ENCODE results near the gene TST.

The TST gene

GRCh38 chr22:37058917-37059701 is 39.9 kb upstream of the TST start:
- no peak for TF ChIP-seq CTCF (IDR thresholded peaks at IDR 0.05; ENCODE audit: extremely low read depth, missing control alignments)
- DNase-seq (ENCODE audit: low spot score): no peak

- DNase-seq (ENCODE audit: low spot score): no peak
- TF ChIP-seq CTCF (IDR thresholded peaks at IDR 0.05; ENCODE audit: extremely low read depth, missing control alignments): no peak
Measured at GRCh38 chr22:37057796-37058510, 38.7 kb upstream of the TST start.

GRCh38 chr22:37057226-37057625 is 38.0 kb upstream of the TST start:
- TF ChIP-seq CTCF (IDR thresholded peaks at IDR 0.05; ENCODE audit: extremely low read depth, missing control alignments): no peak
- DNase-seq (ENCODE audit: low spot score): no peak

- no peak for TF ChIP-seq CTCF (IDR thresholded peaks at IDR 0.05; ENCODE audit: extremely low read depth, missing control alignments)
- no peak for DNase-seq (ENCODE audit: low spot score)
Measured at GRCh38 chr22:37056246-37056645, 37.0 kb upstream of the TST start.

- DNase-seq (ENCODE audit: low spot score): no peak
- no peak for TF ChIP-seq CTCF (IDR thresholded peaks at IDR 0.05; ENCODE audit: extremely low read depth, missing control alignments)
Measured at GRCh38 chr22:37054600-37055365, 35.5 kb upstream of the TST start.

- no peak for TF ChIP-seq CTCF (IDR thresholded peaks at IDR 0.05; ENCODE audit: extremely low read depth, missing control alignments)
- no peak for DNase-seq (ENCODE audit: low spot score)
Measured at GRCh38 chr22:37054056-37054395, 34.8 kb upstream of the TST start.

All from GM20000 (cell line).